ENCODE results near the gene FOXS1.

FOXS1 gene

DNA sequence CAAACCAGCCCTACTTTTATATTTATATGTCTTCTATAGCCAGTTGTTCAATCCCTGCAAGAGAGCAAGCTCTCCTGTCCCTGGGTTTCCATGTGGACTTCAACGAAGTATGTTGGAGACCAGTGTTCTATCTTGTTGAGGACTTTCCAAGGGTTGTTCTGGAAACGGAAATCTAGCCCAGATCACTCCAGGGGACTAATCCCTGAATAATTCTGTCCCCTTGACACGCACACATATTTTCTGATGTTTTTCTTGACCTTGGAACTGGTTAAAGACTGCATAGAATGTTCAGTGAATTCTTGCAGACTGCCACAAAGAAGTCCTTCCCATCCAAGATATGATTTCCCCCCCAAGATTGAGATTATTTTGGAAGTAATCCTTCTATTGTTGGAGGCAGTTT is 35.7 kb downstream of the FOXS1 start:
- H3K4me3 ChIP-seq (replicated peaks; ENCODE audit: low read depth, low read length): no peak overlapping the region
- no peak for DNase-seq (ENCODE audit: low read depth)
- no peak for TF ChIP-seq CTCF (IDR thresholded peaks at IDR 0.05; ENCODE audit: low read length, missing control alignments)

- no peak for DNase-seq (ENCODE audit: low read depth)
- H3K4me3 ChIP-seq (replicated peaks; ENCODE audit: low read depth, low read length): no peak overlapping the region
- no peak for TF ChIP-seq CTCF (IDR thresholded peaks at IDR 0.05; ENCODE audit: low read length, missing control alignments)
These were observed 36.9 kb downstream of the FOXS1 start for GRCh38 chr20:31808481-31808880.

GRCh38 chr20:31806564-31807355 is 38.6 kb downstream of the FOXS1 start:
- no peak overlapping the region for H3K4me3 ChIP-seq (replicated peaks; ENCODE audit: low read depth, low read length)
- DNase-seq (ENCODE audit: low read depth): no peak
- TF ChIP-seq CTCF (IDR thresholded peaks at IDR 0.05; ENCODE audit: low read length, missing control alignments): no peak

GRCh38 chr20:31803552-31804291 is 41.7 kb downstream of the FOXS1 start:
- H3K4me3 ChIP-seq (replicated peaks; ENCODE audit: low read depth, low read length): no peak overlapping the region
- no peak for DNase-seq (ENCODE audit: low read depth)
- no peak for TF ChIP-seq CTCF (IDR thresholded peaks at IDR 0.05; ENCODE audit: low read length, missing control alignments)

DNA sequence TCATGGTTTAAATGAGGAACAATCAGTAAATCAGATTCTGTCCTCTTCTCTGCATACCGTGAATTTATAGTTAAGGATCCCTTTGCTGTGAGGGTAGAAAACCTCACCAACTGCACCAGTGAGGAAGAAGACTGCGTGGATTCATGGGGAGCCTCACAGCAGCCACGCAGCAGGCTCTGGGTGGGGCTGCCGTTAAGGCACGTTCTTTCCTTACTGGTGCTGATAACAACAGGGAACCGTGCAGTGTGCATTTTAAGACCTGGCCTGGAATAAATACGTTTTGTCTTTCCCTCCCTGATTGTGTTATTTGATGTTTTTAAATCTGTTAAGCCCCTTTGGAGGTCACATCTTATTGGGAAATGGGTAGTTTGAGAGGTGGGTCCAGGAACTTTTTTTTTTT is 43.9 kb downstream of the FOXS1 start:
- no peak for DNase-seq (ENCODE audit: low read depth)
- H3K4me3 ChIP-seq (replicated peaks; ENCODE audit: low read depth, low read length): no peak overlapping the region
- TF ChIP-seq CTCF (IDR thresholded peaks at IDR 0.05; ENCODE audit: low read length, missing control alignments): no peak

- H3K4me3 ChIP-seq (replicated peaks; ENCODE audit: low read depth, low read length): no peak overlapping the region
- no peak for TF ChIP-seq CTCF (IDR thresholded peaks at IDR 0.05; ENCODE audit: low read length, missing control alignments)
- DNase-seq (ENCODE audit: low read depth): no peak
These were observed 48.0 kb downstream of the FOXS1 start for GRCh38 chr20:31797364-31797763.

All from fibroblast of pulmonary artery (primary cell).